Astrocyte of the cerebellum (primary cell): Measurements from ENCODE around the gene AGXT.
A peak's percentile ranks its signal among the peaks of the same experiment; 100 is the strongest.

Source experiments
- DNase-seq: peaks from one replicate; pipeline ENCODE4 v3.0.0-alpha.2; 2011; ENCODE audit warnings: low read depth
- H3K4me3 ChIP-seq: 2 replicates; pipeline ENCODE4 v1.5.1; 2011; ENCODE audit warnings: mild to moderate bottlenecking, low read depth, low read length, moderate library complexity
- CTCF ChIP-seq: IDR thresholded peaks from 2 replicates; pipeline ENCODE4 v1.5.1; 2012; ENCODE audit warnings: low read length, low read depth, moderate library complexity, mild to moderate bottlenecking; ENCODE audit errors: missing control alignments
- in situ Hi-C: cut with HindIII; loops from 2 replicates; pipeline ENCODE4 v1.10.0; 2017; ENCODE audit warnings: low sequenced_read_pairs

Gene AGXT

GRCh38 chr2:240919786-240920782 lies 51.5 kb downstream of the AGXT start:
- no peak for TF ChIP-seq CTCF
- DNase-seq: no peak
- in situ Hi-C loops: no loop called here
- H3K4me3 ChIP-seq: no peak overlapping the region

GRCh38 chr2:240920783-240921231 lies 52.2 kb downstream of the AGXT start:
- DNase-seq: no peak
- no peak for TF ChIP-seq CTCF
- in situ Hi-C loops: no loop called here
- H3K4me3 ChIP-seq: no peak overlapping the region

- TF ChIP-seq CTCF: no peak
- in situ Hi-C loops: no loop called here
- DNase-seq: peak; percentile 94
- no peak overlapping the region for H3K4me3 ChIP-seq
These were observed 52.8 kb downstream of the AGXT start for GRCh38 chr2:240921311-240921994.

GRCh38 chr2:240921995-240922244 lies 53.3 kb downstream of the AGXT start:
- TF ChIP-seq CTCF: no peak
- H3K4me3 ChIP-seq: no peak overlapping the region
- in situ Hi-C loops: no loop called here
- no peak for DNase-seq

- no peak for DNase-seq
- TF ChIP-seq CTCF: no peak
- in situ Hi-C loops: no loop called here
- no peak overlapping the region for H3K4me3 ChIP-seq
These were observed 53.8 kb downstream of the AGXT start for GRCh38 chr2:240922245-240922981.

GRCh38 chr2:240922982-240923537 lies 54.4 kb downstream of the AGXT start:
- in situ Hi-C loops: no loop called here
- no peak for TF ChIP-seq CTCF
- DNase-seq: no peak
- no peak overlapping the region for H3K4me3 ChIP-seq
